PFSK-1 (cell line): ENCODE results near the gene CYB5D1.

Experiments
- SIN3A ChIP-seq: IDR thresholded peaks from 2 replicates; pipeline ENCODE4 v1.6.1; 2012; ENCODE audit warnings: mild to moderate bottlenecking, low read length, moderate library complexity, borderline replicate concordance; ENCODE audit not compliant: insufficient read depth
- TAF1 ChIP-seq: IDR thresholded peaks from 2 replicates; pipeline ENCODE4 v1.6.1; 2012; ENCODE audit warnings: low read length, control low read depth, borderline replicate concordance; ENCODE audit not compliant: insufficient read depth

DNA sequence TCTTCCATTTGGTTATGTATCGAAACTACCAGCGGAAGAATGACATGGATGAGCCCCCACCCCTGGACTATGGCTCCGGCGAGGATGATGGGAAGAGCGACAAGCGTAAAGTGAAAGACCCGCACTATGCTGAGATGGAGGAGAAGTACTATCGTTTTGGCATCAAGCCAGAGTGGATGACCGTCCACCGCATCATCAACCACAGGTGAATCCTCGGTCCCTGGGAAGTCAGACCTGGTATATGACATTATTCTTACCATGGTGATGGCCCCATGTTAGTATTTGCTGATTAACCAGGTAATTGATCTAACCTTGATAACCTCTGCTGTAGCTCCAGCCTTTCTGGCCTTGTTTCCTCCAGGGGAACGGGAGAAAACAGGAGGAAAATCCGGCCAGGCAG is 39.3 kb downstream of the CYB5D1 start:
- no peak for TF ChIP-seq SIN3A
- TF ChIP-seq TAF1: no peak
